CMK (cell line): ENCODE measurements around the gene ARR3.
"Not testable (repeated sequence)": the region's sequence is repeated elsewhere in the genome, so short reads cannot be mapped to it uniquely, and the experiment has no call there.

Experiments
- DNase-seq: peaks from one replicate; pipeline ENCODE4 v3.0.0-alpha.2; 2010; ENCODE audit warnings: low read depth

The ARR3 gene

DNA sequence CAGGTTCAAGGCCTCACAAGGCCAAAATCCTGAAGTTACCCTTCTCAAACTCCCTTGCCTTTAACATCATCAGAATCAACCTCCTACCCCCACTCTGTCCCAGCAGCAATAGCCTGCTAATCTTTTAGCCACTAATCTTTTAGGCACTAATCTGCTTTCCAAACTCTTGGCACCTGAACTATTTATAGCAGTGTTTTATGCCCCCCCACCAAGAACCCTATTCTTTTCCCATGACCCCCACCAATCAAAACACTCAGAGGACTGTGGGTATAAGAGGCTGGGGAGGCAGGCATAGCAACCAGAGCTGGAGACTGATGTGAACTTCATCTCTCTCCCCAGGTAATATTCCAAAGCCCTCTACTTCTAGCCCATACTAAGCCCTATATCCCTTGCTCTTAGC lies at the start of gene ARR3:
TSS of gene ARR3 (plus strand) at position 301 of the 400 bp plus-strand sequence. CDS start 1,052 bp downstream, outside the sequence.
- no peak for DNase-seq

DNA sequence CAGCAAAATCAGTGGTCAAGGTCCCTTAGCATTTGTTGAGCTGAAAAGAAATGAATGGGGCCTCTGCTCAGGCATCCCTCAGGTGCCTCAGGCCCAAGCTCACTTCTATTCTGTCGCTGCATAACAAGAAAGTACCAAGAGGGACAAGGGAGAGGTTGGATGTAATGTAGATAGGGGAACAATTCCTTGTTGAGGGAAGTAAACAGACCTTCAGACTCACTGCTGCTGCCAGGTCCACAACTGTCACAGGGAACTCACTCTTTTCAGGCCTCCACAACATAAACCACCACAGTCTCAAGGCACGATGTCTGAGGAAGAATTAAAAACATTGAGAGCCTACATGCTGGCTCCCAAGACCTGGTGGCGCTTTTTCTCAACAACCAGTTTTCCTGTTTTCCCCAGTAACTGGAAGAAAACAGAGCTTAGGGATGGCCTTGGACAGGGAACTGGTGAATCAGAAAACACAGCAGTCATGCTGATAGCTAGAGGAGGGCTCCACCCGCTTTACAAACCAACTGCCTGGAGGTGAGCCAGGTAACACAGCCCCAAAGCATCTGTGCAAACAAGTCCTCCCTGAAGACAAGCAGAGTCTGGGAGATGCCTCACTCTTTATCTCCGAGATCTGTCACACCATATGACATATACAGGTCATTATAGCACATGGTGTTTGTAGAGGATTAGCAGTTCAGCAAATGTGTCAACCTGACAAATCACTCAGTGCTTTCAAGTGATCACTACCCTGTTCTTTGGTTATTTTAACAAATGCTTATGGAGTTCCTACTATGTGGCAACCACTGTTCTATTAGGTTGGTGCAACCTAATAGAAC lies 48.0 kb upstream of the ARR3 start:
- no peak for DNase-seq

DNA sequence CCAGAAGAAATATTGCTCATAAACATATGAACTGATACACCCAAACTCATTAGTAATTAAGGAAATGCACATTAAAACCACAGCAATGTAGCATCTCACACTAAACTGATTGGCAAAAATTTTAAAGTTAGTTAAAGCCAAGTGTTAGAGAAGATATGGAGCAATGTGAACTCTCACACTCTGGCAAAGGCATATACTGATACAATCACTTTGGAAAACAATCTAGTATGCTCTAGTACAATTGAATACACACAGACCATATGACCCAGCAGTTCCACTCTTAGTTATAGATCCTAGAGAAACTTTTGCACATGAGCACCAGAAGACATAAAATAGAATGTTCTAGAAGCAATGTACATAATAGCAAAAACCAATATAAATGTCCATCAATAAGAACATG lies 42.1 kb upstream of the ARR3 start:
- DNase-seq = no peak

DNA sequence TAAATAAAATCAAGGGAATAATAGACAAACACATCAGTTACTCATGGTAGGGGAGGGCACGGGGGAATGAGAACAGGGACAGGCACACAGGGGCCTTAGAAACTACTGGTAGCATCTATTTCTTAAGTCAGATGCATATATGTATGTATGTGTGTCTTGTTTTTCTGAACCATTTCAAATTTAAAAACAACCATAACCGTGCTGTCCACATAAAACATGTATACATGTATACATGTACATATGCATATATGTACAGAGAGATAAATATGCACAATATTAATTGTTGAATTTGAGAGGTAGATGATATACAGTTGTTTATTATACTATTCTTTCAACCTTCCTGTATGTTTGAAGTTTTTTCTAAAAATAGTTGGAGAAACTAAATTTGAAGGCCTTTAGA lies 41.4 kb upstream of the ARR3 start:
- no peak for DNase-seq

DNA sequence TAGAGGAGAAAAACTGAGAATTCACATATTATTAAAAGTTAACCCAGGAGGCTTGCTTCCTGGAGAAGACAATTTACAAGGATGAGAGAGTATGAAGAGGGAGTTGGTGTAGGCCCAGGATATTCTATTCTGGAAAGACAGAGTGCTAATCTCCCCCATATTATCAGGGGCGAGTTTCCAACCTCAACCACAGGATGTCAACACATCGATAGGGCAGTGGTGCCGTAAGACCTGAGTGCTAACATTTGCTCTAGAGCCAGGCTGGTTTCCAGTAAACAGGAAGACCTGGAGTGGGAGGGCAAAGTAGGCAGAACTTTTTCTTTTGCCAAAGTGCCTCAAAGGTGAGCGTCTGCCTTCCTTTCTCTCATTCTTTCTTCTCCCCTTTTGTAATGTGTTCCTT lies 36.5 kb upstream of the ARR3 start:
- DNase-seq = peak; percentile 9

DNA sequence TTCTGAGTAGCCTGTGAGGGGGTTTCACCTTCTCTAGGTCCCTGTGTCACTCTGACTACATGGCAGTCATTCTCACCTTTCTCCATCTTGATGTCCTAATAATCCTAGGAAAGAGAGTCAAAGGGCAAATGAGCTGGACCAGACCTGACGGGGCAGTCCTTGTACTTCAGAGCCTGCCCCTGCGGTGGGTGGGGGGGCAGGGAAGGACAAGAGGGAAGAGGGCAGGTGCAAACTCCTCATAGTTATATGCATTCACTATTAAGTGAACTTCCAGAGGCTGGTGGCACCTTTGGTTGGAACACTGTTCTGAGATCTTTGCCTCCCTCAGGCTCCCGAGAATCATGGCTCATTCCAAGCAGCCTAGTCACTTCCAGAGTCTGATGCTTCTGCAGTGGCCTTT lies 33.8 kb upstream of the ARR3 start, which contains the start of gene AWAT1:
TSS of gene AWAT1 (plus strand) at position 301 of the 400 bp plus-strand sequence. CDS start at position 342, 41 bp downstream.
- no peak for DNase-seq

DNA sequence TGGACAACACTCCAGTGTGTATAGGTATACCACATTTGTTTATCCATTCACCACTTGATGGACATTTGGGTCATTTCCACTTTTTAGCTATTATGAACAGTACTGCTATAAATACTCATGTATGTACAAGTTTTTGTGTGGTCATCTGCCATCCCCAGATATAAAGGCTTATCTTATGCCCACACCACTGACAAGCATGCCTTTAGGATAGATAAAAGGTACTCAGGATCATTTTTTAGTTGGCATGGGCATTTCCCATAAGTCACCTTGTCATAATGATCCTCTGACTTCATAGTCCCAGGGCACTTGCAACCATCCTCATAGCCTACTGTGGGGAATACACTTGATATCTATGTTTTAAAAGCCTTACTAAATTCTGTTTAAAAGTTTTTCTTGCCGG lies 27.4 kb upstream of the ARR3 start:
- no peak for DNase-seq

DNA sequence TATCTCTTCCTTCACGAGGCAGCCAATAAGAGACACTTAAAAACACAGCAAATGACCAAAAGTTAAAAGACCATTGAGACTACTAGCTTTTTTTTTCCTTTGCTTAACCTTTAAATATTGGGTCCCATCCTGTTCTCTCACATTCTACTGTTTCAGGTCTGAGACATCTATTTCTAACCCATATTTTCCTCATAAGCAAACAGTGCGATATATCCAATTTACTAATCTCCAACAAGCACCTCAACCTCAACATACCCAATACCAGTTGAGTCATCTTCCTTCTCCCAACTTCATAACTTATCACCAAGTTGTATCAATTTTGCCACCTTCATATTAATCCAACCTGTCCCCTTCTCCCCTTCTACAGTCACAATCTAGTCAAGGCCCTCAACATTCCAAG lies 26.6 kb upstream of the ARR3 start:
- DNase-seq = no peak

DNA sequence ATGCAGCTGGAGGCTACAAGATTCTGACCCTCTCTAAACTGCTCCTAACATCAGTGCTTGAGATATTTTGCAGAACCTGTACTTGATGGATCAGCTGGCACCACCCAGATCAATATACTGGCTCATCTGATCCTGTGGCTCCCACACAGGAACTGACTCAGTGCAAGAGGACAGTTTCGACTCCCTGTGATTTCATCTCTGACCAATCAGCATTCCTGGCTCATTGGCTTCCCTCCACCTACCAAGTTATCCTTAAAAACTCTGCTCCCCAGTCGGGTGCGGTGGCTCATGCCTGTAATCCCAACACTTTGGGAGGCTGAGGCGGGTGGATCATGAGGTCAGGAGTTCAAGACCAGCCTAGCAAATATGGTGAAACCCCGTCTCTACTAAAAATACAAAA lies 24.5 kb upstream of the ARR3 start:
- DNase-seq = not testable (repeated sequence)

DNA sequence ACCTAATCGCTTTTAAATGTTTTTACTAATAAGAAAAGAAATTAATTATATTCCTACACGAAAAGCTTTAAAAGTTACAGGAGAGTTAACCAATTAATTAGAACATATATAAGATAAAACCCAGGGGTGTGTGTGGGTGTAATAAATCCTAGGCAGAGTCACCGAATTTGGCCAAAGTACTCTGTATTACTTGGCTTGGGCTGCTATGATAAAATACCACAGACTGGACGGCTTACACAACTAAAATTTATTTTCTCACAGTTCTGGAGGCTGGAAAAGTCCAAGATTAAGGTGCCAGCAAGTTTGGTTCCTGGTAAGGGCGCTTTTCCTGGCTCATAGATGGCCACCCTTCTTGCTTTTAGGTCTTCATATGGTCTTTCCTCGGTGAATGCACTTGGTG lies 23.3 kb upstream of the ARR3 start:
- DNase-seq = no peak

DNA sequence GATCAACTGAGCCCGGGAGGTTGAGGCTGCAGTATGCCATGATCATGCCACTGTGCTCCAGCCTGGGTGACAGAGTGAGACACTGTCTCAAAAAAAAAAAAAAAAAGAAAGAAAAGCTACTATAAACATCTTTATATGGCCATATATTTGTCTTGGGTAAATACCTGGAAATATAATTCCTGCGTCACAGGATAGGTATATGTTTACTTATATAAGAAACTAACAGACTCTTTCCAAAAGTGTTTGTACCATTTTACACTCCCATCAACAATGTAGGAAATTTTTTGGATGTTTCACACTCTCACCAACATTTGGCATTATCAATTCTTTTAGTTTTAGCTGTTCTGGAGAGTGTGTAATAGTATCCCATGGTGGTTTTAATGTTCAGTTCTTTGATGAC lies 20.9 kb upstream of the ARR3 start:
- no peak for DNase-seq

DNA sequence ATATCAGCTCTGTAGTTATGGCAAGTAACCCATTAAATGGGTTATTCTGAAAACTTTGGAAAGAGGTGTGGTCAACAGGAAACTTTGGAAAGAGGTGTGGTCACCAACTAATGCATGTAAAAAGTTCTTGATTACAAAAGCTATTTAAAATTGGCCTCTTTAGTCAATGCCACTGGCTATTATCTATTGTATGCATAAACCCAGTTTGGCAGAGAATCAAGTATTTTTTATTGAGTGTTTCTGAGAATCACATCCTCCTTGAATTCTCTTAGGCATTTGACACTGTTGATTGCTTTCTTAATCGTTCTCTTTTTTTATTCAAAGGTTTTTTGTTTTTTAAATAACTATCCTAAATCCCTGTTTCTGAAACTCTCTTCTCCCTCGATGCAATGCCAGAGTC lies 15.6 kb upstream of the ARR3 start:
- DNase-seq = no peak

DNA sequence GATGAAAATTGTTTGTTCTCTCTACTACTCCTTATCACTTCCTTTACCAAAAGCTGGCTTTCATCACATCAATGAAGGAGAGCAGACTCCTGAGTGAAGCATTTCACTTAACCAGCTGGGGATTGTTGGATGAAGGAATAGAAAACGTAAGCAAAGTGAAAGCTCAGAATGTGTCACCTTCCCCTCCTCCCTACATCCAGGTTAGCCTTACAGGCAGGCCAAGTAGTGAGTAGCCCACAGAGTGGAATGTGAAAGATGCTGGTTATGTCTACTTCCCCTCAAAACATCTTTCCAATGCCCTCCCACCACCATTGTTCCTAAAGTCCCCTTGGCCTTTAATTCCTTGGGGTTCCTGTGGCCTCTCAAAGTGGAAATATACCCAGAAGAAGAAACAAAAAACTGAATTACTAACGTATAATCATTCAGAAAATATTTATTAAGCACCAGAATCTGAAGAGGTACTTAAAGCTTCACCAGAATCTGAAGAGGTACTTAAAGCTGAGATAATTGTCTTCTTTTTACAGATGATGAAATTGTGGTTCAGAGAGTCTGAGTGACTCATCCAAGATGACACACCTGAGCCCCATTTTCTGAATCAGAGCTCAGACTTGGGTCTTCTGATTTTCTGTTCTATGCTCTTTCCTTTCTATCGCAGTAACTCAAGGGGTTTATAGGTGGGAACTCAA lies 14.6 kb upstream of the ARR3 start:
- DNase-seq = no peak

DNA sequence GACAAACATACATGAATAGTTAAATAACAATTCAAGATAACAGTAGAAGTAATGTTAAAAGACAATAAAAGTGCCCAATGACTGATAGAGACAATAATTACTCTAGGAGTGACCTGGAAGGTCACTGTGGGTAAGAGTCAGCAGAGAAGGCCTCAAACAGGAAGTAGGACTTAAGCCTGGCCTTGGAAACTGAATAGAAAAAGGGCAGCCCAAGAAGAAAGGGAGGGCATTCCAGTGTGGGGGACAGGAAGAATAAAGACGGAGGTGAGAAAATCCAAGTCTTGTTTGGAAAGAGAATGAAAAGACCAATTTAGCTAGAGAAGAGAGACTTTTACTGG lies 14.1 kb upstream of the ARR3 start:
- DNase-seq = no peak

DNA sequence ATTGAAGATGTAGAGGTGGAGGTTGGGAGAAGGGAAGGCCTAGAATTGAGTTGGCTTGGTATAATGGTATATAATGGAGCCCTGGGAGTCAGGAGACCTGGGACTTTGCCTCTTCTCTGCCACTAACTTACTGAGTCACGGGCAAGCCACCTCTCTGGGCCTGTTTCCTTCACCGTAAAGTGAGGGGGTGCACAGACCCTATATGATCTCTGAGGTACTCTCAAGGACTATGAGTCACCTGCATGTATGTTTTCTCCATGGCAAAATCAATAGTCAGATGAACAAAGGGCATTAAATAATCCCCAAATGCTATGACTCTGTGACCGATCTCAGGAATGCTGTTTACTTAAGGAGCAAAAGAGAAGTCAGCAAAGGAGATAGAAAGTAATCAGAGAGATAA lies 13.2 kb upstream of the ARR3 start:
- no peak for DNase-seq

DNA sequence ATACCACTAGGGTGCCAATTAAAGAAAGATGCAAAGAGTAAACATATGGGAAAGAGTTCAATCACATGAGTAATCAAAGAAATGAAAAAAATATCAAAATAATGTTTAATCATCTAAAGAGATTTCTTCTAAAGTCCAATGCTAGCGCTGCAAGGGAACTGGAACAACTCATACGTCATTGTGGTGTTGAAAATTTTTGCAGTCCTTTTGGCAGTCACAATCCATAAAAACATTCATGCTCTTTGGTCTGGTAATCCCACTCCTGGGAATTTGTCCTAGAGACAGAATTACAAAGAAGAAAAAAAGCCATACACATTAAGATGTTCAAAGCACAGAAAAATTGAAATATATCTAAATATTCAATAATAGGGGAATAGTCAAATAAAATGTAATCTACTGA lies 12.7 kb upstream of the ARR3 start:
- DNase-seq = no peak

DNA sequence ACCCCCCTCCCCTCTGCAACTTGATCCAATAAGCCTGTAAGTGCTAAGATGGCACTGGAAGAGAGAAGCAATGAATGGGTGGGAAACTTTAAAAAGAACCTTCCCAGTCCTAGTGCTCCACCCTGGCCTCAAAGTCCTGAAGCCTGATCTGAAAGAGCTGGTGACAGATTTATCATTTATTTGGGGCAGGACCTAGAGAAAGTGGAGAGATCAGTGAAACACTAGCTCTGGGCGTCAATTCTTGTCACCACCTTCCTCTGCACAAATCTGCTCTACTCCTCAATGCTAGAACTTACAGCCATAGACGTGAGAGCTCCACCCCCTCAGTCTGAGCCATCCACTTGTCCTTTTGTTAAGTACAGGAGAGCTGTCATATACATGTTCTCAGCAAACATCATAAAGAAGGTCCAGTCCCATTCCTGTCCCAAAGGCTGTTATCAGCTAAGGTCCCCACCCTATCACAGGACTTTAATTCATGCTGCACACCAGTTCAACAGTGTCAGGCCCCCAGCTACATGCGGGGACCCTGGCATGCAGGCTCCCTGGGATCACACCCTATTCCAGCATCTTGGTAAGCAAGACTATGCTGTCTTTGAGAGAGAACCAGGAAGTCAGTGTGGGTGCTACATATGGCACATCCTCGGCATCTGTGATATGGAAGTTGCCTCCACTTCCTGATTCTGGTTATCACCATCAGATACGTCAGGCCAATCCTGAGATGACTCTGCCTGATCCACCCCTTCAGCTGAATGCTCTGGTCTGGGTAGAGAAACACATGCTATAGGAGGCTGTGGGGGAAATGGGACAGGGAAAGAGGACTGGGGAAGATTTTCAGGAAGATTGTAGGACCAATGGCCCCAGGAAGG lies 10.5 kb upstream of the ARR3 start:
- no peak for DNase-seq

DNA sequence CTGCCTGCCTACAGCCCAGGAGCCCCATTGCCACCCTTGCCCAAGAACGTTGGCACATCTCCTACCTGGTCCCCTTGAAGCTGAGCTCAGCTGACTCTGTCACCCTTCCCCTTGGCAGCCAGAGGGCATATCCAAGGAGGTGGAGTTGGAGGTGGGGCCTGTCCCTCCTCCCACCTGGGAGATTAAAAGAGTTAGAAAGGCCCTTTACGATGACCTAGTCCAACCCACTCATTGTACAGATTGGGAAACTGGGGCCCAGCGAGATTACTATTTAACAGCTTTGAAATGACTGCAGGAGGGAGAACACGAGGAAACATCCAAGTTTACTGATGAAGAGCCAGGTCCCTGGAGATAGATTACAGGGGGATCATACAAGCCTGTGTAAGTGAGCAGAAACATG lies 8.0 kb upstream of the ARR3 start, which contains the start of gene P2RY4:
TSS of gene P2RY4 (minus strand) at position 101 of the 400 bp plus-strand sequence. CDS start 580 bp downstream, outside the sequence.
- no peak for DNase-seq

DNA sequence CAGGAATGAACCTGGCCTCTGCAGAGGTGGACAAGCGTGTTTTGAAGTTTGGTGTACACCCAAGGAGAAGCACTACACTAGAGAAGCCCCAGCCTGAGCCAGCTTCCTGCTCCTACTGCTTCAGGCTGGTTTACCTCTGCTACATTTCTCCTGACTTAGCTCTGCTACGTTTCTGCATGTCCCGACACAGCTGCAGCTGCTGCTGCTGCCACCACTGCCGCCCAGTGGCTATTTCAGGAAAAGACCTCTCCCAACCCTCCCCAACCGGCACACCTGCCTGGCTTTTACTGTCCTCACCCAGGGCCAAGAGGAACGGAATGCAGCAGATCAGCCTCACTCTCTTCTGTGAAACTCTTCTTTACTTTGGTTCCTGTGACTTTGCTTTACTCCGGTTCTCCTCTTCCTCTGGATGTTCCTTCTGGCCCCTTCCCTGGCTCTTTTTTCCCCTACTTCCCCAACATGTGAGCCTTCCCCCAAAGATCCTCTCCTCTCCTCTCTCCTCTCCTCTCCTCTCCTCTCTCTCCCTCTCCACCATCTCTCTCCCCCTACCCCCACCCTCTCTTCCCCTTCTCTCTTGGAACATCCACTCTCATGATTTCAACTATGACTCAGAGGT lies 5.1 kb upstream of the ARR3 start:
- no peak for DNase-seq

DNA sequence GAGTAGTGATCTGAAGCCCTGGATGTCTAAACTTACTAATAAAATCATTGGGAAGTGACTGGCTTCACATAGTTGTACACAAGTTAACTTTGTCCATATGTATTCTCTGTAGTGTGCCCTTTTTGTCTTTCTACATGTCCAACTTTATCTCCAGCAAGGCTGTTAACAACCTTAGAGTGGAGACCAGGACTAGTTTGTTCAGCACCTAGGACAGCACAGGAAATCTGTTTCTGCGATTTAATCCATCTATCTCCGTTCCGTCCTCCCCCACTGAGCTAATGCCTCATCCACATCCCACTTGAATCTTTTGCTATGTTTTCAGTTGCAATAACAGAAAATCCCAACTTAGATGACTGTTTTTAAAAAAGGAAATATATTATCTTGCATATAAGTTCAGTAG lies 3.4 kb upstream of the ARR3 start:
- no peak for DNase-seq

DNA sequence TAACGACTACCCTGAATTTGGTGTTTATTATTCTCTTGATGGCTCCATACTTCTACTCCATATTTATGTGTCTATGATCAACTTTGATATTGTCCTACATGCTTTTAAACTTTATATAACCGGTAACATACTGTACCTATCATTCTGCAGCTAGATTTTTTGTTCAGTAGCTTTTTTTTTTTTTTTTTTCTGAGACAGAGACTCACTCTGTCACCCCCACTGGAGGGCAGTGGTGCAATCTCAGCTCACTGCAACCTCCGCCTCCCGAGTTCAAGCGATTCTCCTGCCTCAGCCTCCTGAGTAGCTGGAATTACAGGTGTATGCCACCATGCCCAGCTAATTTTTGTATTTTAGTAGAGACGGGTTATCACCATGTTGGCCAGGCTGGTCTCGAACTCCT lies 5.9 kb downstream of the ARR3 start:
- not testable (repeated sequence) for DNase-seq

DNA sequence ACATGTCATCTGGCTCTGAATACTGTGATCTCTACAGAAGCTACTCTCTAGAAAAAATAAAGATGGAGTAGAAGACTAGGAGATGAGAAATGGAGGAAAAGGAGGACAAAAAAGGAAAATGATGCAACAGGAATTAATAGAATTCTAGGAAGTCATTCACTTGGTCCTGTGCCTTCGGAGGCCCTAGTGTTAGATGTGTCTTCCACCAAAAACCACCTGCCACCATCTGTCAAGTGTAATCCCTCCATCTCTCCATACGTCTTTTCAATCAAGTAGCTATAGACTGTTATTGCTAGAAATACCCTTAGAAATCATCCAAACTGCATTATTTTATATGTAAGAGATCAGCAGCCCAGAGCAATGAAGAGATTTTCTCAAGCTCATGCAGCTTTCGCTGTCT lies 10.9 kb downstream of the ARR3 start:
- no peak for DNase-seq
